Liver (tissue), 9 donors: ENCODE measurements around the gene ERC2. TPM values are rescaled to one million over a fixed set of nuclear protein-coding genes. Genes with fewer than 3 reads are reported as not detected.

Experiments
- DNase-seq: peaks from one replicate; pipeline ENCODE4 v3.0.0-alpha.2; 2017; ENCODE audit warnings: low spot score
- H3K27ac ChIP-seq, 2 donors: one replicate each; pipeline ENCODE4 v1.7.0; 2013; ENCODE audit warnings: inconsistent platforms in 2 of 2, low read length in 2 of 2, control low read depth in 1 of 2, low read depth in 1 of 2, mild to moderate bottlenecking in 1 of 2
- H3K27me3 ChIP-seq, 4 donors: one replicate each; pipeline versions ENCODE4 v1.6.1 to v1.7.0; 2013; ENCODE audit warnings: low read length in 3 of 4, inconsistent platforms in 1 of 4, mild to moderate bottlenecking in 1 of 4, moderate library complexity in 1 of 4; ENCODE audit not compliant: control insufficient read depth in 4 of 4, insufficient read depth in 4 of 4
- H3K36me3 ChIP-seq, 4 donors: one replicate each; pipeline versions ENCODE4 v1.6.1 to v1.7.0; 2013; ENCODE audit warnings: low read length in 3 of 4, mild to moderate bottlenecking in 3 of 4, low read depth in 1 of 4, moderate library complexity in 1 of 4; ENCODE audit not compliant: control insufficient read depth in 4 of 4, insufficient read depth in 3 of 4
- H3K4me1 ChIP-seq, 4 donors: one replicate each; pipeline versions ENCODE4 v1.6.1 to v1.7.0; 2013; ENCODE audit warnings: low read length in 3 of 4, mild to moderate bottlenecking in 3 of 4, moderate library complexity in 1 of 4; ENCODE audit not compliant: control insufficient read depth in 4 of 4, insufficient read depth in 4 of 4
- H3K4me3 ChIP-seq, 3 donors: one replicate each; pipeline versions ENCODE4 v1.6.1 to v1.7.0; 2013; ENCODE audit warnings: low read length in 3 of 3, control low read depth in 1 of 3, low read depth in 1 of 3, mild to moderate bottlenecking in 1 of 3
- H3K9ac ChIP-seq, 2 donors: one replicate each; pipeline ENCODE4 v1.7.0; 2013; ENCODE audit warnings: low read length in 2 of 2, mild to moderate bottlenecking in 2 of 2, moderate library complexity in 2 of 2, control low read depth in 1 of 2, low read depth in 1 of 2
- H3K9me3 ChIP-seq, 4 donors: one replicate each; pipeline versions ENCODE4 v1.6.1 to v1.7.0; 2013; ENCODE audit warnings: low read length in 3 of 4; ENCODE audit not compliant: control insufficient read depth in 4 of 4
- CTCF ChIP-seq: fragments of 150-350 bp; IDR thresholded peaks from 2 replicates; pipeline ENCODE4 v1.5.1; 2017; ENCODE audit warnings: improper control_type of control experiment, low read depth, low read length; ENCODE audit not compliant: missing input control
- EGR1 ChIP-seq, 2 donors: IDR thresholded peaks; 2 replicates each; pipeline ENCODE4 v1.6.1; 2016 to 2018; ENCODE audit warnings: antibody characterized with exemption in 2 of 2, low read depth in 2 of 2
- FOXA2 ChIP-seq: IDR thresholded peaks from 2 replicates; pipeline ENCODE4 v1.6.1; 2016; ENCODE audit warnings: antibody characterized with exemption
- GABPA ChIP-seq, 2 donors: IDR thresholded peaks in 1 of 2; conservative IDR thresholded peaks in 1 of 2; 2 replicates each; pipeline ENCODE4 v1.6.1; 2016; ENCODE audit warnings: antibody characterized with exemption in 2 of 2, mild to moderate bottlenecking in 1 of 2, moderate library complexity in 1 of 2
- HNF4A ChIP-seq, 2 donors: conservative IDR thresholded peaks; 2 replicates each; pipeline ENCODE4 v1.6.1; 2016; ENCODE audit warnings: antibody characterized with exemption in 2 of 2, mild to moderate bottlenecking in 2 of 2
- JUND ChIP-seq, 2 donors: IDR thresholded peaks; 2 replicates each; pipeline ENCODE4 v1.6.1; 2016; ENCODE audit warnings: antibody characterized with exemption in 2 of 2
- NR2F2 ChIP-seq: IDR thresholded peaks from 2 replicates; pipeline ENCODE4 v1.6.1; 2016; ENCODE audit warnings: antibody characterized with exemption
- RAD21 ChIP-seq, 2 donors: IDR thresholded peaks; 2 replicates each; pipeline ENCODE4 v1.6.1; 2016; ENCODE audit warnings: antibody characterized with exemption in 2 of 2, mild to moderate bottlenecking in 2 of 2
- REST ChIP-seq: IDR thresholded peaks from 2 replicates; pipeline ENCODE4 v1.6.1; 2016; ENCODE audit warnings: antibody characterized with exemption, mild to moderate bottlenecking
- RXRA ChIP-seq, 2 donors: IDR thresholded peaks; 2 replicates each; pipeline ENCODE4 v1.6.1; 2017 to 2018; ENCODE audit warnings: antibody characterized with exemption in 2 of 2, mild to moderate bottlenecking in 1 of 2
- TAF1 ChIP-seq: conservative IDR thresholded peaks from 2 replicates; pipeline ENCODE4 v1.6.1; 2016; ENCODE audit warnings: antibody characterized with exemption, mild to moderate bottlenecking
- ZBTB33 ChIP-seq: IDR thresholded peaks from 2 replicates; pipeline ENCODE4 v1.6.1; 2016; ENCODE audit warnings: antibody characterized with exemption
- WGBS: extraction: QIAGEN DNeasy Blood & Tissue Kit; methylation state at CpG from one replicate; pipeline ENCODE4 v1.1.7; 2013; 5-methylcytosine and 5-hydroxymethylcytosine counted together
- polyA plus RNA-seq, 2 donors: library from polyadenylated mRNA; stranded (reverse) in 1 of 2; unstranded in 1 of 2; fragments of 200-250 nt in 1 of 2; fragments of >200 nt in 1 of 2; fragmentation: Nextera tagmentation in 1 of 2; extraction: Ambion mirVana in 1 of 2; gene quantifications; one replicate each; pipeline versions ENCODE4 v1.2.1 to v1.2.3, GENCODE V29; 2013 to 2015
- total RNA-seq, 2 donors: library from RNA; depleted of rRNA; stranded (reverse); fragments of >200 nt; gene quantifications; one replicate each; pipeline ENCODE4 v1.2.3, GENCODE V29; 2014
- TF ChIP-seq, protein P1 (sequence below): IDR thresholded peaks from 2 replicates; pipeline ENCODE4 v1.6.1; 2016; ENCODE audit warnings: antibody characterized with exemption
- donor health status: healthy.
- donor health status: healthy.
- donor health status: healthy.
- donor health status: healthy.
- donor health status: healthy.

The ERC2 gene
- total and polyA plus RNA-seq, 4 donors, result 0.14 to 0.25 TPM; not detected in 2

- peaks cover 2 to 16% (median 13%) of the 10 kb centered on the region in 4 donors for H3K4me1 ChIP-seq
- no peak overlapping the region for H3K4me3 ChIP-seq
- H3K27me3 ChIP-seq, result no peaks in the 10 kb centered on the region
- H3K36me3 ChIP-seq, result no peaks in the 10 kb centered on the region
- no peak for DNase-seq
- H3K9ac ChIP-seq, result no peak overlapping the region
- WGBS, result 94% methylated on average over 3 of the region's 3 CpGs
- H3K27ac ChIP-seq, result no peak overlapping the region
- H3K9me3 ChIP-seq, result no peaks in the 10 kb centered on the region
- TF ChIP-seq, protein P1, sequence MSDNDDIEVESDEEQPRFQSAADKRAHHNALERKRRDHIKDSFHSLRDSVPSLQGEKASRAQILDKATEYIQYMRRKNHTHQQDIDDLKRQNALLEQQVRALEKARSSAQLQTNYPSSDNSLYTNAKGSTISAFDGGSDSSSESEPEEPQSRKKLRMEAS, result no peak
- TF ChIP-seq RAD21 (IDR thresholded peaks at IDR 0.05) (no peak), CTCF (no peak), FOXA2 (no peak), NR2F2 (no peak), GABPA (IDR thresholded peaks at IDR 0.05 in 1 of 2, conservative IDR thresholded peaks at IDR 0.05 in 1 of 2) (no peak)
These were observed 927.3 kb downstream of the ERC2 start for GRCh38 chr3:55541016-55541415.

DNA sequence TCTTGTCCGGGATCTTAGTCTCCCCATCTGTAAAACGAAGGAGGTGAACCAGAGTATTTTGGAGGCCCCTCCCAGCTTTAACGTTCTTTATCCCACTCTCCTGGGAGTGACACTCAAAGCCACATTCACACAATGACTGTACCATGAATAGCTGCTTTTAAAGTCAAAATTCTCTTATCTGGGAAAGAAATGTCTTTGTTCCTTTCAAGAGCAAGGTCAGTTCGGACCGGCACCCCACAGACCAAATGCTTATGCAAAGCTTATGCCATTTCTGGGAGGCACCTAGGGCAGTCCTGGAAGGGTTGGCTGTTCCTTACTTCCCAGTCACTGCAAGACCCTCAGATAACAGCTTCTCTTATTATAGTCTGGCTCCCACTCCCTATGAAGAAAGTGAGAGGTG, 927.7 kb downstream of the ERC2 start:
- H3K9ac ChIP-seq, result no peak overlapping the region
- WGBS, result 87% methylated on average over 5 of the region's 5 CpGs
- TF ChIP-seq TAF1, result no peak
- no peak for TF ChIP-seq HNF4A (conservative IDR thresholded peaks at IDR 0.05)
- TF ChIP-seq EGR1 (IDR thresholded peaks at IDR 0.05; ENCODE audit: low read depth in 2 of 2), result no peak
- no peaks in the 10 kb centered on the region for H3K27me3 ChIP-seq
- H3K9me3 ChIP-seq, result no peaks in the 10 kb centered on the region
- peaks cover 2 to 16% (median 13%) of the 10 kb centered on the region in 4 donors for H3K4me1 ChIP-seq
- H3K4me3 ChIP-seq, result no peak overlapping the region
- DNase-seq, result no peak
- H3K27ac ChIP-seq, result no peak overlapping the region
- H3K36me3 ChIP-seq, result no peaks in the 10 kb centered on the region

- H3K4me3 ChIP-seq, result no peak overlapping the region
- H3K4me1 ChIP-seq, result peaks cover 2 to 16% (median 13%) of the 10 kb centered on the region in 4 donors
- no peak for DNase-seq
- no peaks in the 10 kb centered on the region for H3K36me3 ChIP-seq
- H3K27me3 ChIP-seq, result no peaks in the 10 kb centered on the region
- 49% methylated on average over 4 of the region's 4 CpGs for whole genome bisulfite sequencing
- H3K9me3 ChIP-seq, result no peaks in the 10 kb centered on the region
- H3K27ac ChIP-seq, result no peak overlapping the region
- H3K9ac ChIP-seq, result no peak overlapping the region
- TF ChIP-seq REST, result no peak
- no peak for TF ChIP-seq NR2F2
- TF ChIP-seq JUND (IDR thresholded peaks at IDR 0.05), result no peak
- peak in 1 of 2 donors; percentile 15 for TF ChIP-seq HNF4A (conservative IDR thresholded peaks at IDR 0.05)
- TF ChIP-seq GABPA (IDR thresholded peaks at IDR 0.05 in 1 of 2, conservative IDR thresholded peaks at IDR 0.05 in 1 of 2), result no peak
- no peak for TF ChIP-seq EGR1 (IDR thresholded peaks at IDR 0.05; ENCODE audit: low read depth in 2 of 2)
- TF ChIP-seq RXRA (IDR thresholded peaks at IDR 0.05), result peak in 1 of 2 donors; percentile 37
- no peak for TF ChIP-seq ZBTB33
These were observed 930.1 kb downstream of the ERC2 start for GRCh38 chr3:55538158-55538557.
